Measurements from ENCODE around the gene DPAGT1.

DPAGT1 gene

DNA sequence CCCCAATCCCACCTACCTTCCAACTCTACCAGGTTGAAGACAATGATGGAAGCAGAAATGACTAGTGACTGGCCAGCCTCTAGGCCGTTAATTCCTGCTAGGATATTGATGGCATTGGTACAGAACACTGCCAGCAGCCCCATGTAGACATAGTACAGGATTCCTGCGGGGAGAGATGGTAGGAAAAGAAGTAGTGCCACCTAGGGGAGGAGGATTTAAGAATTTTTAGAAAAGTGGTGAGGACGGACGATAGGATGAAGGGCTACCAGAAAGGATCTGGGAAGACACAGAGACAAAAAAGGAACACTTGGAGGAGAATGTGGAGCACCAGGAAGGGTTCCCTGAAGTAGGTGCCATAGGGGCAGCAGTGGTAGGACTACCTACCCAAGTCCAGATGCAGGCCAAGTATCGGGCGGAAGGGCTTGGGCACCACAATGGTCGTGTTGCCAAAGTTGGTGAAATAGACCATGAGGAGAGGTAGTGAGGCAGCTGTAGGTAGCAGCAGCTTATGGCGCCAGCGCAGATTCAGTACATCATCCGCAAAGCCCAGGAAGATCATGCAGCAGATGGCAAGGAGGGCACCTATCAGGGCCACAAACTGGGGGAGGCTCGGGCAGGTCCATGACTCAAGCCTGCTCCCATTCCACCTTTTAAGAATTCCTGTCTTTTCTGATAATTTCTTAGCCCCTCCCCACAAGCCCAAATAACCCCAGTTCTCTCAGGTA, 1.2 kb downstream of the DPAGT1 start:
- H3K4me1 ChIP-seq, result peaks cover 9 to 33% (median 23%) of the 10 kb centered on the region in 4 donors
- intact Hi-C loops (cut with DNase I; ENCODE audit: low total_unique reads), result loop anchor here (10.0 kb wide), 1 partner anchor 224 kb away; no protein-coding TSS in a partner anchor
- peaks cover 6 to 24% (median 22%) of the 10 kb centered on the region in 3 donors for H3K36me3 ChIP-seq
- H3K4me3 ChIP-seq, result peak overlapping the region; percentile 63 to 93
- peak overlapping the region in 1 of 2 donors; percentile 93 for H3K27ac ChIP-seq
- no peaks in the 10 kb centered on the region for H3K9me3 ChIP-seq
- DNase-seq, result no peak
- TF ChIP-seq, protein P1, sequence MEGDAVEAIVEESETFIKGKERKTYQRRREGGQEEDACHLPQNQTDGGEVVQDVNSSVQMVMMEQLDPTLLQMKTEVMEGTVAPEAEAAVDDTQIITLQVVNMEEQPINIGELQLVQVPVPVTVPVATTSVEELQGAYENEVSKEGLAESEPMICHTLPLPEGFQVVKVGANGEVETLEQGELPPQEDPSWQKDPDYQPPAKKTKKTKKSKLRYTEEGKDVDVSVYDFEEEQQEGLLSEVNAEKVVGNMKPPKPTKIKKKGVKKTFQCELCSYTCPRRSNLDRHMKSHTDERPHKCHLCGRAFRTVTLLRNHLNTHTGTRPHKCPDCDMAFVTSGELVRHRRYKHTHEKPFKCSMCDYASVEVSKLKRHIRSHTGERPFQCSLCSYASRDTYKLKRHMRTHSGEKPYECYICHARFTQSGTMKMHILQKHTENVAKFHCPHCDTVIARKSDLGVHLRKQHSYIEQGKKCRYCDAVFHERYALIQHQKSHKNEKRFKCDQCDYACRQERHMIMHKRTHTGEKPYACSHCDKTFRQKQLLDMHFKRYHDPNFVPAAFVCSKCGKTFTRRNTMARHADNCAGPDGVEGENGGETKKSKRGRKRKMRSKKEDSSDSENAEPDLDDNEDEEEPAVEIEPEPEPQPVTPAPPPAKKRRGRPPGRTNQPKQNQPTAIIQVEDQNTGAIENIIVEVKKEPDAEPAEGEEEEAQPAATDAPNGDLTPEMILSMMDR (IDR thresholded peaks at IDR 0.05), result no peak
- no peaks in the 10 kb centered on the region for H3K27me3 ChIP-seq

DNA sequence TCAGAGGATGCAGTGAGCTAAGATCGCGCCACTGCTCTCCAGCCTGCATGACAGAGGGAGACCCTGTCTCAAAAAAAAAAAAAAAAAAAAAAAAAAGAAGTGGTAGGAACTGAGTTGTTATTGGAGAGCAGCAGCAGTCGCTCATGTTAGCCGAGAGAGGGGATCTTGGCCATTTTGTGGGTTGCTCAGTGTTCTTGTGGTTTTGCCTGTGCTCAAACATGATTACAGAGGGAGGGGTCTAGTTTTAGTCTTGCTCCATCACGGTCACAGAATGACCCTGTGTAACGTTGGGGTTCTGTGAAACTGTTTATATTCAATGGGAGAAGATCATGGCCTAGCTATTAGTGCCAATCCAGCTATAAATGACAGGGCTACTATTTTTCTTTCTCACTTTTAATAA, 1.9 kb downstream of the DPAGT1 start:
- Histone ChIP-seq H3K4me1 (peaks cover 9 to 33% (median 23%) of the 10 kb centered on the region in 4 donors), H3K36me3 (peaks cover 6 to 24% (median 22%) of the 10 kb centered on the region in 3 donors), H3K9me3 (no peaks in the 10 kb centered on the region), H3K4me3 (no peak overlapping the region), H3K27me3 (no peaks in the 10 kb centered on the region), H3K27ac (no peak overlapping the region)
- TF ChIP-seq, protein P1 (IDR thresholded peaks at IDR 0.05), result no peak
- intact Hi-C loops (cut with DNase I; ENCODE audit: low total_unique reads), result loop anchor here (10.0 kb wide), 1 partner anchor 225 kb away; no protein-coding TSS in a partner anchor
- DNase-seq, result no peak

DNA sequence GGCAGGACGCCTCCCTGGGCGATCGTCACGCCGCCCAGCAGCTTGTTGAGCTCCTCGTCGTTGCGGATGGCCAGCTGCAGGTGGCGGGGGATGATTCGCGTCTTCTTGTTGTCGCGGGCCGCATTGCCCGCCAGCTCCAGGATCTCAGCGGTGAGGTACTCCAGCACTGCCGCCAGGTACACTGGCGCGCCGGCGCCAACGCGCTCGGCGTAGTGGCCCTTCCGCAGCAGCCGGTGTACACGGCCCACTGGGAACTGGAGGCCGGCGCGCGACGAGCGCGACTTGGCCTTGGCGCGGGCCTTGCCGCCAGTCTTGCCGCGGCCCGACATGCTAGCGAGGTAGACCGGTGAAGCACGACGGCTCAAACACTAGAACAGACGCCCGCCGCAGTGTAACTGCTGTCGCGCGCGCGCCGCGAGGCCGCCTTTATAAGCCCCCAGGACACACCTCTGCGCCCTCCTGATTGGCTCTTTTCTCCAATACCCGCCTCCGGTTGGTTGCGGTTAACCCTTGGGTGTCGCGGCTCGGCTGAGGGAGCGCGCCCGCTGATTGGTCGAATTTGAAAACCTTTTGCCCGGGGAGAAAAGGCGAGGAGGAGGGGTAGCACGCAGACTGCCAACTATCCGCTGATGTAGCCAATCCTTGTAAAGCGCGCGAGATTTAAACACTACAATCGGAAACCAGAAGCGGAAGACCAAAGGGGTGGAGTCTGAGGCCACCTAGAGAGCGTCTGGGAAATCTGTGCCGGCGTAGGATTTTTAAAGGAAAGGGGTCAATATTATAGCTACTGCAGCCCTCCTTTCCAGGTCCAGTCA, 6.4 kb downstream of the DPAGT1 start:
- no peaks in the 10 kb centered on the region for H3K9me3 ChIP-seq
- TF ChIP-seq, protein P1 (IDR thresholded peaks at IDR 0.05), result no peak
- H3K27me3 ChIP-seq, result no peaks in the 10 kb centered on the region
- DNase-seq, result peak; percentile 99 to 100
- H3K4me1 ChIP-seq, result peaks cover 2 to 29% (median 21%) of the 10 kb centered on the region in 4 donors
- H3K4me3 ChIP-seq, result peak overlapping the region; percentile 77 to 88
- H3K27ac ChIP-seq, result peak overlapping the region; percentile 94 to 98
- intact Hi-C loops (cut with DNase I; ENCODE audit: low total_unique reads), result no loop called here
- H3K36me3 ChIP-seq, result peaks cover 6 to 37% (median 22%) of the 10 kb centered on the region in 3 donors

DNA sequence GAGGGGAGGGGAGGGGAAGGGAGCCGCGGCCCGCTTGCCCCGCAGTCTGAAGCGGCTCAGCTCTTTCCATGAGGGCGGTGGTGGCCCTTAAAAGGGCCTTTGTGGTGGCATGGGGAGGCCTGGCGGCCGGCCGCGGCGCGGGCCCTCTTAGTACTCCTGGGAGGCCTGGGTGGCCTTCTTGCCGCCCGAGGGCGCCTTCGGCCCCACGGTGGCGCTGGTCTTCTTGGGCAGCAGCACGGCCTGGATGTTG, 6.9 kb downstream of the DPAGT1 start:
- peak; percentile 86 to 93 for DNase-seq
- peaks cover 6 to 37% (median 22%) of the 10 kb centered on the region in 3 donors for H3K36me3 ChIP-seq
- peak overlapping the region; percentile 94 to 98 for H3K27ac ChIP-seq
- H3K4me3 ChIP-seq, result peak overlapping the region; percentile 77 to 88
- H3K4me1 ChIP-seq, result peaks cover 0 to 26% (median 19%) of the 10 kb centered on the region in 4 donors
- intact Hi-C loops (cut with DNase I; ENCODE audit: low total_unique reads), result no loop called here
- H3K27me3 ChIP-seq, result no peaks in the 10 kb centered on the region
- TF ChIP-seq, protein P1 (IDR thresholded peaks at IDR 0.05), result peak; percentile 56 to 73
- H3K9me3 ChIP-seq, result no peaks in the 10 kb centered on the region

DNA sequence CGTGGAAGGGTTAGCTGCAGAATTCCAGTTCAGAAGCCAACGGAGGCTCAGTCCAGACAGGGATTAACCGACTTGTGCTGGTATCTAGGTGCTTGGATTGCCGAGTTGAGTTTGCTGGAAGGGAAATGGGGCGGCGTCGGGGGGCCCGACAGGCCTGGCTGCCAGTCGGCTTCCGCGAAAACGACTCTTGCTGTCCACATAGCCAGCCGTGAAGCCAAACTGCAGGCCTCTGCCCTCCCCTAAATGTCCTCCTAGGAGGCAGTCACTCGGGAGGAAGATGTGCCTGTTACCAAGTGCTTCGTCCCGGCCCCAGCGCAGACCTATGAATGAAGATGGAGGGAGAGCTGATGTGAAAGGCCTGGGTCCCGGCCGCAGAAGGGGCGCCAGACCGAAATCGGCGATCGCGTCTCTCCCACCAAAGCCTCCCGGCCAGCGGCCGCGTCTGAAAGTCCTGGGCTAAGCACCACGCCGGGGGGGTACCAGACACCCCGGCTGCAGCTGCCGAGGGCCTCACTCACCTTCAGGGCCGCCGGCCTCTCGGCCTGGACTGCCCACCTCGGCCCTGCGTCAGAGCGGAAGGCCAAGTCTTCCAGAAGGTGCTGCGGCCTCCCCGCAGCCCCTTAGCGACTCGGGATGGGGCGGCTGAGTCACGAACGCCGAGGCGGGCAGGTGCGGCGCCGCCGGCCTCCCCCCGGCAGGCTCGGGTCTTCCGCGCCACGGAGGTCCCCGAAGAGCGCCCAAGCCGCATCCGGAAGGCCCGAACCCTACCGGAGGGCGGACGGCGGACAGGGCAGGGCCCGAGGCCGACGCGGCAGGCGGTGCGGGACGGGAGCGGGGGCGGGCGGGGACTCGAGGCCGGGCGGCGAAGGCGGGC, 7.5 kb downstream of the DPAGT1 start:
- peaks cover 6 to 37% (median 22%) of the 10 kb centered on the region in 3 donors for H3K36me3 ChIP-seq
- intact Hi-C loops (cut with DNase I; ENCODE audit: low total_unique reads), result no loop called here
- H3K27ac ChIP-seq, result peak overlapping the region; percentile 94 to 98
- H3K9me3 ChIP-seq, result no peaks in the 10 kb centered on the region
- TF ChIP-seq, protein P1 (IDR thresholded peaks at IDR 0.05), result no peak
- H3K4me1 ChIP-seq, result peaks cover 0 to 26% (median 19%) of the 10 kb centered on the region in 4 donors
- H3K4me3 ChIP-seq, result peak overlapping the region; percentile 77 to 88
- DNase-seq, result peak in 1 of 2 donors; percentile 72
- H3K27me3 ChIP-seq, result no peaks in the 10 kb centered on the region

Measured in tibial artery (tissue), 4 donors.